Stimulated activated CD4-positive, alpha-beta T cell treated with anti-CD3 and anti-CD28 coated beads, Interleukin-1b, Interleukin-23, amount 100 ng/mL, for 24 hours (primary cell): ENCODE results near the gene CLASP1.
"Not testable (repeated sequence)": the region's sequence is repeated elsewhere in the genome, so short reads cannot be mapped to it uniquely, and the experiment has no call there.

Experiments
- DNase-seq, 4 experiments: peaks; one replicate each; pipeline ENCODE4 v3.0.0-alpha.2; 2020; ENCODE audit warnings: low read depth in 4 of 4, low spot score in 1 of 4

Gene CLASP1

GRCh38 chr2:121587131-121587530, 62.1 kb downstream of the CLASP1 start:
- no peak for DNase-seq

- no peak for DNase-seq
Measured at GRCh38 chr2:121584741-121585140, 64.5 kb downstream of the CLASP1 start.

GRCh38 chr2:121583555-121583954, 65.7 kb downstream of the CLASP1 start:
- DNase-seq = no peak

GRCh38 chr2:121582272-121582671, 67.0 kb downstream of the CLASP1 start:
- no peak for DNase-seq

GRCh38 chr2:121579309-121579708, 70.0 kb downstream of the CLASP1 start:
- no peak for DNase-seq

- no peak for DNase-seq
Measured at GRCh38 chr2:121577381-121577780, 71.9 kb downstream of the CLASP1 start.

GRCh38 chr2:121576263-121576662, 73.0 kb downstream of the CLASP1 start:
- no peak for DNase-seq

GRCh38 chr2:121575800-121576199, 73.5 kb downstream of the CLASP1 start:
- no peak for DNase-seq

GRCh38 chr2:121570667-121571055, 78.6 kb downstream of the CLASP1 start:
- DNase-seq = no peak

GRCh38 chr2:121570036-121570666, 79.1 kb downstream of the CLASP1 start:
- no peak for DNase-seq

GRCh38 chr2:121567957-121568409, 81.3 kb downstream of the CLASP1 start:
- DNase-seq = no peak

- no peak for DNase-seq
Measured at GRCh38 chr2:121567452-121567851, 81.8 kb downstream of the CLASP1 start.

- DNase-seq = no peak
Measured at GRCh38 chr2:121565389-121566250, 83.6 kb downstream of the CLASP1 start.

- no peak for DNase-seq
Measured at GRCh38 chr2:121564905-121565304, 84.4 kb downstream of the CLASP1 start.

GRCh38 chr2:121563754-121564153, 85.5 kb downstream of the CLASP1 start:
- DNase-seq = not testable (repeated sequence)

GRCh38 chr2:121562269-121563176, 86.7 kb downstream of the CLASP1 start:
- DNase-seq = no peak

- no peak for DNase-seq
Measured at GRCh38 chr2:121561617-121562268, 87.5 kb downstream of the CLASP1 start.

GRCh38 chr2:121558329-121558728, 90.9 kb downstream of the CLASP1 start:
- no peak for DNase-seq

GRCh38 chr2:121555008-121555407, 94.3 kb downstream of the CLASP1 start:
- DNase-seq = no peak

GRCh38 chr2:121552477-121553180, 96.6 kb downstream of the CLASP1 start:
- DNase-seq = not testable (repeated sequence)
